H54 (cell line): ENCODE measurements around the gene RBM19.

Experiments used
- DNase-seq: peaks from one replicate; pipeline ENCODE4 v3.0.0; 2011; ENCODE audit warnings: low spot score, mixed read lengths; ENCODE audit not compliant: insufficient read length
- FAIRE-seq: peaks from 3 replicates; lab custom pipeline; 2011; peaks lifted over from hg19 to GRCh38; lab: Jason Lieb, UNC
- POLR2A ChIP-seq: IDR thresholded peaks from 2 replicates; pipeline ENCODE4 v1.6.1; 2011; ENCODE audit warnings: low read depth, mild to moderate bottlenecking, low read length

Gene RBM19

GRCh38 chr12:113955109-113955970 lies 10.8 kb downstream of the RBM19 start:
- DNase-seq (peak; percentile 50), FAIRE-seq (no peak)
- no peak for TF ChIP-seq POLR2A

- no peak for DNase-seq
- TF ChIP-seq POLR2A, result no peak
- FAIRE-seq, result no peak
Observed at GRCh38 chr12:113954547-113954946, 11.6 kb downstream of the RBM19 start.

GRCh38 chr12:113950873-113951272 lies 15.3 kb downstream of the RBM19 start:
- FAIRE-seq (no peak), DNase-seq (no peak)
- TF ChIP-seq POLR2A, result no peak

GRCh38 chr12:113949321-113950305 lies 16.5 kb downstream of the RBM19 start:
- no peak for DNase-seq
- FAIRE-seq, result no peak
- no peak for TF ChIP-seq POLR2A

- no peak for TF ChIP-seq POLR2A
- DNase-seq, result no peak
- no peak for FAIRE-seq
Observed at GRCh38 chr12:113948151-113948914, 17.8 kb downstream of the RBM19 start.

- no peak for DNase-seq
- TF ChIP-seq POLR2A, result no peak
- FAIRE-seq, result no peak
Observed at GRCh38 chr12:113946175-113946574, 19.9 kb downstream of the RBM19 start.

GRCh38 chr12:113945174-113946173 lies 20.7 kb downstream of the RBM19 start:
- FAIRE-seq, result no peak
- no peak for DNase-seq
- TF ChIP-seq POLR2A, result no peak

GRCh38 chr12:113942209-113942608 lies 23.9 kb downstream of the RBM19 start:
- no peak for FAIRE-seq
- TF ChIP-seq POLR2A, result no peak
- DNase-seq, result no peak

- DNase-seq, result no peak
- no peak for FAIRE-seq
- TF ChIP-seq POLR2A, result no peak
Observed at GRCh38 chr12:113941208-113941486, 25.0 kb downstream of the RBM19 start.

- DNase-seq (no peak), FAIRE-seq (no peak)
- no peak for TF ChIP-seq POLR2A
Observed at GRCh38 chr12:113940357-113941207, 25.5 kb downstream of the RBM19 start.

- DNase-seq, result no peak
- no peak for FAIRE-seq
- no peak for TF ChIP-seq POLR2A
Observed at GRCh38 chr12:113939867-113940266, 26.3 kb downstream of the RBM19 start.

GRCh38 chr12:113938471-113938870 lies 27.7 kb downstream of the RBM19 start:
- no peak for TF ChIP-seq POLR2A
- FAIRE-seq (no peak), DNase-seq (no peak)
